ENCODE data around the gene PRKCB.

The PRKCB gene

DNA sequence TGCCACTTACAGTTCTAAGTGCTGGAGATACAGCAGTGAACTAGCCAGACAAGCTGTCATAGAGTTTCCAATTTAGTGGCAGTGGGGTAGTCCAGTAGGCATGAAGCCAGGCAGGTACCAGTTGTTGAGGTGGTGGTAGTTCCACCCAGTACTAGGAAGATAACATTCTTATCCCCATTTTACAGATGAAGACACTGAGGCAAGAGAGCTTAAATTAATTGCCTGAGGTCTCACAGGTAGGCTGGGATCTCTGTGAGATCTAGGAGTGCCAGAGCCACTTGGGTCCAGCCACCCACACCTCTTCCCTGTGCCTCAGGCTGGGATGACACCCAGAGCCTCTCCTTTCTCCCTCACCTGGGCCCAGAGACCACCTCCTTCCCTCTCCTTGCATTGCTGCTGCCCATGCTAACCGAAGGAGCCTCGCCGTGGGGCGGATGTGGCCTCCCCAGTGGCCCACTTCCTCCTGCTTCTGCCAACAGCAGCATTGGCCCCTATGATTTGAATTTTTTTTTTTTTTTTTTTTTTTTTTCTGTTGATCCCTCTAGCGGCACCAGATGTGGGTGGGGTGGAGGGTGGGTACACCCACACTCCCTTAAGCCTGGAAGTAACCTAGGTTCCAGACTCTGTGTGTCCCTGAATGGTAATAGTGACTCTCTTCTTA lies 114.0 kb downstream of the PRKCB start:
- TF ChIP-seq, protein P1, sequence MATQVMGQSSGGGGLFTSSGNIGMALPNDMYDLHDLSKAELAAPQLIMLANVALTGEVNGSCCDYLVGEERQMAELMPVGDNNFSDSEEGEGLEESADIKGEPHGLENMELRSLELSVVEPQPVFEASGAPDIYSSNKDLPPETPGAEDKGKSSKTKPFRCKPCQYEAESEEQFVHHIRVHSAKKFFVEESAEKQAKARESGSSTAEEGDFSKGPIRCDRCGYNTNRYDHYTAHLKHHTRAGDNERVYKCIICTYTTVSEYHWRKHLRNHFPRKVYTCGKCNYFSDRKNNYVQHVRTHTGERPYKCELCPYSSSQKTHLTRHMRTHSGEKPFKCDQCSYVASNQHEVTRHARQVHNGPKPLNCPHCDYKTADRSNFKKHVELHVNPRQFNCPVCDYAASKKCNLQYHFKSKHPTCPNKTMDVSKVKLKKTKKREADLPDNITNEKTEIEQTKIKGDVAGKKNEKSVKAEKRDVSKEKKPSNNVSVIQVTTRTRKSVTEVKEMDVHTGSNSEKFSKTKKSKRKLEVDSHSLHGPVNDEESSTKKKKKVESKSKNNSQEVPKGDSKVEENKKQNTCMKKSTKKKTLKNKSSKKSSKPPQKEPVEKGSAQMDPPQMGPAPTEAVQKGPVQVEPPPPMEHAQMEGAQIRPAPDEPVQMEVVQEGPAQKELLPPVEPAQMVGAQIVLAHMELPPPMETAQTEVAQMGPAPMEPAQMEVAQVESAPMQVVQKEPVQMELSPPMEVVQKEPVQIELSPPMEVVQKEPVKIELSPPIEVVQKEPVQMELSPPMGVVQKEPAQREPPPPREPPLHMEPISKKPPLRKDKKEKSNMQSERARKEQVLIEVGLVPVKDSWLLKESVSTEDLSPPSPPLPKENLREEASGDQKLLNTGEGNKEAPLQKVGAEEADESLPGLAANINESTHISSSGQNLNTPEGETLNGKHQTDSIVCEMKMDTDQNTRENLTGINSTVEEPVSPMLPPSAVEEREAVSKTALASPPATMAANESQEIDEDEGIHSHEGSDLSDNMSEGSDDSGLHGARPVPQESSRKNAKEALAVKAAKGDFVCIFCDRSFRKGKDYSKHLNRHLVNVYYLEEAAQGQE (IDR thresholded peaks at IDR 0.05; ENCODE audit: insufficient read depth in 1 of 2, low read depth in 2 of 2, low read length in 2 of 2) = no peak
- TF ChIP-seq POLR2AphosphoS5 (IDR thresholded peaks at IDR 0.05; ENCODE audit: low read depth, low read length) (no peak), FOXP2 (optimal IDR thresholded peaks at IDR 0.05; ENCODE audit: borderline replicate concordance, extremely low read depth, extremely low read length, insufficient read depth) (no peak), TAF1 (IDR thresholded peaks at IDR 0.05; ENCODE audit: borderline replicate concordance, insufficient read depth, low read length) (no peak), SIN3A (IDR thresholded peaks at IDR 0.05; ENCODE audit: borderline replicate concordance, insufficient read depth, low read length) (no peak)

DNA sequence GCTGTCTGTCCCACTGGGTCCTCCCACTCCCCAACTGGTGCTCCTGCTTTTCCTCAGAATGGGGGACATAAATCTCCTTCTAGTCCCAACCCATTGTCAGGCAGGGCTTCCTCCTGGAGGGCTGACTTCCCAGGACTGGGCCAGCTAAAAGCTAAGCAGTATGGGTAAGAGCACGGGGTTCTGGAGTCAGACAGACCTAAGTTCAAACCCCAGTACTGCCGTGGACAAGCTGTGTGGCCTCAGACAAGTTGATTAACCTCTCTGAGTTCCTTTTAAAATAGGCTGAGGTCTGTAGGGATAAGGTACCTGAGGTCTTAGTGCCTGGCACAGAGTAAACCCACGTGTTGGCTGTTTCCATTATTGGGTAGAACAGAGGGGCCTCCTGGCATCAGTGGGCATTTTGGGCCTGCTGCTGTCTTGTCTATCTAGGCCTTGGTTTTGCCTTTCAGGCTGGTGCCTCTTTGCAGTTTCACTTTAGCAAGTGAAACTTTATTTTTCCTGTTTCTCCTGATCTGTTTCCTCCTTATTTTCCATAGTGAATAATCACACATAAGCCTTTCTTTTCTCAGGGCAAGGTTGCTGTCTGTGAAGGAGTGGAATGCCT lies 114.6 kb downstream of the PRKCB start:
- TF ChIP-seq TAF1 (IDR thresholded peaks at IDR 0.05; ENCODE audit: borderline replicate concordance, insufficient read depth, low read length) (no peak), SIN3A (IDR thresholded peaks at IDR 0.05; ENCODE audit: borderline replicate concordance, insufficient read depth, low read length) (no peak), FOXP2 (optimal IDR thresholded peaks at IDR 0.05; ENCODE audit: borderline replicate concordance, extremely low read depth, extremely low read length, insufficient read depth) (no peak), POLR2AphosphoS5 (IDR thresholded peaks at IDR 0.05; ENCODE audit: low read depth, low read length) (no peak)

DNA sequence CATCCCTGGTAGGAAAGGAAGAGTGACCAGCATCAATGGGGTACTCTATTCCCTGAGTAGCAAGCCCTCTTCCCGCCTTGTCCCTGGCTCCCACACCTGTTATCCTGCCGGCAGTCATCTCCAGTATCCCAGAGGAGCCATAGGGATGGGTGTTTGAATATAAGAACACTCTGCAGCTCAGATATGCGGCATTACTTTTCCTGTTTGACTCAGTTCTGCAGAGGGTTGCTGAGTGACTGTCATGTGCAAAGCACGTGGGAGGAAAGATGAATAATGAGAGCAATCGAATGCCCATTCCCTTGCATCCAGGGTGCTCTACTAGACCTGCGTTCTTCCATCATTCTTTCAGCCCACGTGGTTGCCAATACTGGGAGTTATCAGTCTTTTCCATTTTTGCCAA lies 115.1 kb downstream of the PRKCB start:
- no peak for TF ChIP-seq SIN3A (IDR thresholded peaks at IDR 0.05; ENCODE audit: borderline replicate concordance, insufficient read depth, low read length)
- TF ChIP-seq, protein P1 (IDR thresholded peaks at IDR 0.05; ENCODE audit: insufficient read depth in 1 of 2, low read depth in 2 of 2, low read length in 2 of 2) = no peak
- TF ChIP-seq POLR2AphosphoS5 (IDR thresholded peaks at IDR 0.05; ENCODE audit: low read depth, low read length) = no peak
- no peak for TF ChIP-seq TAF1 (IDR thresholded peaks at IDR 0.05; ENCODE audit: borderline replicate concordance, insufficient read depth, low read length)
- no peak for TF ChIP-seq FOXP2 (optimal IDR thresholded peaks at IDR 0.05; ENCODE audit: borderline replicate concordance, extremely low read depth, extremely low read length, insufficient read depth)

DNA sequence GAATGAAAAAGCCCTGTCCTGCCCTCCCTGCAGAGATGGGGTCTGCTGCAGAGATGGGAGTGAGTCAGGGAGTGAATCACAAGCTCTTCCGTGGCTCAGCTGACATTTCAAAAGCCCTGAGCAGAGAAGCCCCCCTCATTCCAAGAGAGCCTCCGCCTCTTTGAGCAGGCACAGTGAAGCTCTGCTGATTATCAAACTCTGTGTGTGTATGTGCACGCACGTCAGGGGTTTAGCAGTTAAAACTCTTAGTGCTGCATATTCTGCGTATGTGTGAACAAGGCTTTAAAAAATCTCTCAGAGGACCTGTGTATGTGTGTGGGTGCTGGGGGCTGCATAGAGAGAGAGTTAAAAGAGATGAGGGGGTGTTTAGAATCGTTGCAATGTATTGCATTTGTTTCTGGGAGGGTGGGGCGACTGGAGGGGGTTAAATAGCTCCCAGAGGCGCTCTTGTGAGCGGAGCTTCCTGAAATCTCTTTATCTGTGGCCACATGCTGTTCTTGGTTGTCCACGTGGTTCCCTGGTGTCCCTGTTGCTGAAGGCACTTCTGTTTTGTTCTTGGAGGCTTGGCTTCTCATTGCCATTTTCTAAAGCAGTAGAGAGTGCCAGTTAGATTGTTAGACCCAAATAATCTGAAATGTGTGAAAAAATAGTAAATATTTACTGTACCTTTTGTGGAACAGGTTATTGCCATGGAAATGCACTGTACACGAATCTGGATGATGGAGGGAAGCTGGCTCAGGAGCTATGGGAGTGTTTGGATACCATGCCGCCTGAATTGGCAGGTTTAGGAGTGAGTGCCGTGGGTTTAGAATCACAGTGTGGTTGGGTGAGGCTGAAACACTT lies 116.6 kb downstream of the PRKCB start:
- TF ChIP-seq, protein P1 (IDR thresholded peaks at IDR 0.05; ENCODE audit: insufficient read depth in 1 of 2, low read depth in 2 of 2, low read length in 2 of 2) = no peak
- TF ChIP-seq POLR2AphosphoS5 (IDR thresholded peaks at IDR 0.05; ENCODE audit: low read depth, low read length) (no peak), FOXP2 (optimal IDR thresholded peaks at IDR 0.05; ENCODE audit: borderline replicate concordance, extremely low read depth, extremely low read length, insufficient read depth) (no peak), SIN3A (IDR thresholded peaks at IDR 0.05; ENCODE audit: borderline replicate concordance, insufficient read depth, low read length) (no peak), TAF1 (IDR thresholded peaks at IDR 0.05; ENCODE audit: borderline replicate concordance, insufficient read depth, low read length) (no peak)

DNA sequence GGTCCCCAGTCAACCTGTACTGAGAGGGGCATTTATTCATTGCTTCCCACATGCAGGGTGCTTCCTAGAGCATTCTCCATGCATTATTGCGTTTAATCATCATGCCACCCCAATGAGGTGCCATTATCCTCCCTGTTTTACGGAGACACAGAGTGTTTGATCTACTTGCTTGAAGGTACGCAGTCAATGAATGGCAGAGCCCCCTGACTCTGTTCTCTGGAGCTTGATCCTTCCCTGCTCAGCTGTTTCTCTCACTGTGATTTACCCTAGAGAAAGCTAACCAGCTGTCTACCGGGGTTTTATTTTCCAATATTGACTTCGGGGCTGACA lies 117.2 kb downstream of the PRKCB start:
- no peak for TF ChIP-seq POLR2AphosphoS5 (IDR thresholded peaks at IDR 0.05; ENCODE audit: low read depth, low read length)
- no peak for TF ChIP-seq TAF1 (IDR thresholded peaks at IDR 0.05; ENCODE audit: borderline replicate concordance, insufficient read depth, low read length)
- no peak for TF ChIP-seq SIN3A (IDR thresholded peaks at IDR 0.05; ENCODE audit: borderline replicate concordance, insufficient read depth, low read length)
- TF ChIP-seq FOXP2 (optimal IDR thresholded peaks at IDR 0.05; ENCODE audit: borderline replicate concordance, extremely low read depth, extremely low read length, insufficient read depth) = no peak
- TF ChIP-seq, protein P1 (IDR thresholded peaks at IDR 0.05; ENCODE audit: insufficient read depth in 1 of 2, low read depth in 2 of 2, low read length in 2 of 2) = no peak

Data from PFSK-1 (cell line).